Measurements from ENCODE around the gene ATP10A.

DNA sequence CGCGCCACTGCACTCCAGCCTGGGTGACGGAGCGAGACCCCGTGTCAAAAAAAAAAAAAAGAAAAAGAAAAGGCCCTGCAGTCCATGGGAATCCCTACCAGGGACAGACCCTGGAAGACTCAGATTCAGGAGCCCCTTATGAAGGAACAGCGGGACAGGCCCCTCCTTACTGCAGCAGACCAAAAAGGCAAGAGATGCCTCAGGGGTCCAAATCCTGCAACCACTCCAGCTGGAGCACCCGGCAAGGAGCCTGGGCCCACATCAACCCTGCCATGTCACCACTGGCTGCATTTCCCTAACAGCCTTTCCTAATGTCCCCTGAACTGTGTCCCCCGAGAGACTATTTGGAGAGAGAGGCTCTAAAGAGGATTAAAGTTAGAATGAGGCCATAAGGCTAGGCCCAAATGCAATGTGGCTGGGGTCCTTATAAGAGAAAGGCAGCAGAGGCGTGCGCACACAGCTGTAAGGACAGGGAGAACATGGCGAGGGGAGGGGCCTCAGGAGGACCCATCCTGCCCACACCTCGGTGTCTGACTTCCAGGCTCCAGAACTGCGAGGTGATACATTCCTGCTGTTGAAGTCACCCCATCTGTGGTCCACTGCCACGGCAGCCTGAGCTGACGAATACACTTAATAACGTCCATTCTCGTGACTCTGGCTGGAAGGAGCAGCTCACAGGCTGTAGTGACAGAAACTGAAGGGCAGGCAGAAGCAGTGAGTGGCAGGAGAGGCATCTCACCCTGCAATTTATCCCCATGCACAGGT is 78.1 kb downstream of the ATP10A start:
- TF ChIP-seq, protein P1, sequence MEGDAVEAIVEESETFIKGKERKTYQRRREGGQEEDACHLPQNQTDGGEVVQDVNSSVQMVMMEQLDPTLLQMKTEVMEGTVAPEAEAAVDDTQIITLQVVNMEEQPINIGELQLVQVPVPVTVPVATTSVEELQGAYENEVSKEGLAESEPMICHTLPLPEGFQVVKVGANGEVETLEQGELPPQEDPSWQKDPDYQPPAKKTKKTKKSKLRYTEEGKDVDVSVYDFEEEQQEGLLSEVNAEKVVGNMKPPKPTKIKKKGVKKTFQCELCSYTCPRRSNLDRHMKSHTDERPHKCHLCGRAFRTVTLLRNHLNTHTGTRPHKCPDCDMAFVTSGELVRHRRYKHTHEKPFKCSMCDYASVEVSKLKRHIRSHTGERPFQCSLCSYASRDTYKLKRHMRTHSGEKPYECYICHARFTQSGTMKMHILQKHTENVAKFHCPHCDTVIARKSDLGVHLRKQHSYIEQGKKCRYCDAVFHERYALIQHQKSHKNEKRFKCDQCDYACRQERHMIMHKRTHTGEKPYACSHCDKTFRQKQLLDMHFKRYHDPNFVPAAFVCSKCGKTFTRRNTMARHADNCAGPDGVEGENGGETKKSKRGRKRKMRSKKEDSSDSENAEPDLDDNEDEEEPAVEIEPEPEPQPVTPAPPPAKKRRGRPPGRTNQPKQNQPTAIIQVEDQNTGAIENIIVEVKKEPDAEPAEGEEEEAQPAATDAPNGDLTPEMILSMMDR (IDR thresholded peaks at IDR 0.05), result no peak
- no peak for TF ChIP-seq POLR2AphosphoS5 (IDR thresholded peaks at IDR 0.05)
- TF ChIP-seq EP300 (IDR thresholded peaks at IDR 0.05), result no peak
- TF ChIP-seq POLR2A (IDR thresholded peaks at IDR 0.05), result no peak
